ENCODE results near the gene OSBPL8. TPM values are rescaled to one million over a fixed set of nuclear protein-coding genes. Genes with fewer than 3 reads are reported as not detected.

The OSBPL8 gene
- total RNA-seq, 3 donors from 2014 or later (not counting 1 experiment from before 2014, with no cell fraction given), result 133 to 154 (median 138) TPM

GRCh38 chr12:76410371-76410770 is 149.2 kb downstream of the OSBPL8 start:
- Mint-ChIP-seq H3K27ac (no peak overlapping the region), H3K27me3 (ENCODE audit: low read depth in 2 of 2) (no peaks in the 10 kb centered on the region), H3K4me1 (peaks cover 30 to 31% of the 10 kb centered on the region in 2 donors), H3K4me3 (no peak overlapping the region), H3K9me3 (no peaks in the 10 kb centered on the region), H3K36me3 (no peaks in the 10 kb centered on the region)
- H3K36me3 ChIP-seq (ENCODE audit: control insufficient read depth, insufficient read depth, low read length), result peaks cover 9% of the 10 kb centered on the region
- H3K4me3 ChIP-seq (ENCODE audit: low read length), result no peak overlapping the region
- H3K4me1 ChIP-seq (ENCODE audit: control insufficient read depth, insufficient read depth, low read length), result no peaks in the 10 kb centered on the region
- ATAC-seq, result no peak
- no peak for TF ChIP-seq CTCF (IDR thresholded peaks at IDR 0.05)
- no peak overlapping the region for H3K27ac ChIP-seq (ENCODE audit: low read length)
- intact Hi-C loops (cut with micrococcal nuclease), result no loop called here
- DNase-seq, result no peak
- no peaks in the 10 kb centered on the region for H3K9me3 ChIP-seq (ENCODE audit: control insufficient read depth, insufficient read depth, low read length)
- no peaks in the 10 kb centered on the region for H3K27me3 ChIP-seq (ENCODE audit: control insufficient read depth, insufficient read depth, low read length)

GRCh38 chr12:76409074-76409473 is 150.5 kb downstream of the OSBPL8 start:
- Histone ChIP-seq H3K4me3 (ENCODE audit: low read length) (no peak overlapping the region), H3K27ac (ENCODE audit: low read length) (no peak overlapping the region), H3K4me1 (ENCODE audit: control insufficient read depth, insufficient read depth, low read length) (no peaks in the 10 kb centered on the region), H3K9me3 (ENCODE audit: control insufficient read depth, insufficient read depth, low read length) (no peaks in the 10 kb centered on the region), H3K27me3 (ENCODE audit: control insufficient read depth, insufficient read depth, low read length) (no peaks in the 10 kb centered on the region), H3K36me3 (ENCODE audit: control insufficient read depth, insufficient read depth, low read length) (peaks cover 9% of the 10 kb centered on the region)
- Mint-ChIP-seq H3K27me3 (ENCODE audit: low read depth in 2 of 2) (no peaks in the 10 kb centered on the region), H3K4me1 (peaks cover 30 to 31% of the 10 kb centered on the region in 2 donors), H3K4me3 (no peak overlapping the region), H3K27ac (peak overlapping the region; percentile 10 to 21), H3K9me3 (no peaks in the 10 kb centered on the region), H3K36me3 (no peaks in the 10 kb centered on the region)
- WGBS (ENCODE audit: insufficient coverage), result 96% methylated on average over 1 of the region's 1 CpG
- no peak for TF ChIP-seq CTCF (IDR thresholded peaks at IDR 0.05)
- intact Hi-C loops (cut with micrococcal nuclease), result no loop called here
- DNase-seq (no peak), ATAC-seq (no peak)

- ATAC-seq (no peak), DNase-seq (no peak)
- no peaks in the 10 kb centered on the region for H3K27me3 Mint-ChIP-seq (ENCODE audit: low read depth in 2 of 2)
- H3K4me3 ChIP-seq (ENCODE audit: low read length), result no peak overlapping the region
- 100% methylated on average over 3 of the region's 3 CpGs for WGBS (ENCODE audit: insufficient coverage)
- H3K27ac ChIP-seq (ENCODE audit: low read length), result no peak overlapping the region
- H3K36me3 Mint-ChIP-seq, result no peaks in the 10 kb centered on the region
- H3K4me3 Mint-ChIP-seq, result no peak overlapping the region
- peaks cover 20 to 22% of the 10 kb centered on the region in 2 donors for H3K4me1 Mint-ChIP-seq
- H3K9me3 ChIP-seq (ENCODE audit: control insufficient read depth, insufficient read depth, low read length), result no peaks in the 10 kb centered on the region
- no peaks in the 10 kb centered on the region for H3K4me1 ChIP-seq (ENCODE audit: control insufficient read depth, insufficient read depth, low read length)
- H3K36me3 ChIP-seq (ENCODE audit: control insufficient read depth, insufficient read depth, low read length), result peaks cover 9% of the 10 kb centered on the region
- no peaks in the 10 kb centered on the region for H3K9me3 Mint-ChIP-seq
- no peak overlapping the region for H3K27ac Mint-ChIP-seq
- intact Hi-C loops (cut with micrococcal nuclease), result no loop called here
- no peak for TF ChIP-seq CTCF (IDR thresholded peaks at IDR 0.05)
- no peaks in the 10 kb centered on the region for H3K27me3 ChIP-seq (ENCODE audit: control insufficient read depth, insufficient read depth, low read length)
These were observed 151.9 kb downstream of the OSBPL8 start for GRCh38 chr12:76407710-76408109.

GRCh38 chr12:76402259-76402658 is 157.3 kb downstream of the OSBPL8 start:
- H3K9me3 ChIP-seq (ENCODE audit: control insufficient read depth, insufficient read depth, low read length), result no peaks in the 10 kb centered on the region
- DNase-seq, result no peak
- Mint-ChIP-seq H3K4me1 (peaks cover 0 to 10% of the 10 kb centered on the region in 2 donors), H3K4me3 (no peak overlapping the region), H3K27ac (no peak overlapping the region), H3K27me3 (ENCODE audit: low read depth in 2 of 2) (no peaks in the 10 kb centered on the region), H3K9me3 (no peaks in the 10 kb centered on the region), H3K36me3 (no peaks in the 10 kb centered on the region)
- intact Hi-C loops (cut with micrococcal nuclease), result no loop called here
- H3K36me3 ChIP-seq (ENCODE audit: control insufficient read depth, insufficient read depth, low read length), result peaks cover 41% of the 10 kb centered on the region
- no peak overlapping the region for H3K4me3 ChIP-seq (ENCODE audit: low read length)
- H3K27ac ChIP-seq (ENCODE audit: low read length), result no peak overlapping the region
- H3K27me3 ChIP-seq (ENCODE audit: control insufficient read depth, insufficient read depth, low read length), result no peaks in the 10 kb centered on the region
- ATAC-seq, result no peak
- H3K4me1 ChIP-seq (ENCODE audit: control insufficient read depth, insufficient read depth, low read length), result no peaks in the 10 kb centered on the region
- TF ChIP-seq CTCF (IDR thresholded peaks at IDR 0.05), result no peak

Measured in natural killer cell (primary cell).